ENCODE data around the gene RAVER2. TPM values are rescaled to one million over a fixed set of nuclear protein-coding genes. Genes with fewer than 3 reads are reported as not detected.

Gene RAVER2
- total RNA-seq, 2 experiments from 2014 or later = 0.80 to 1.0 TPM

GRCh38 chr1:64754173-64754572 is 9.3 kb downstream of the RAVER2 start:
- Histone ChIP-seq H3K4me3 (ENCODE audit: low read length) (no peak overlapping the region), H3K27ac (ENCODE audit: low read depth in 1 of 2, low read length in 2 of 2) (no peak overlapping the region), H3K4me1 (ENCODE audit: insufficient read depth, low read length) (no peaks in the 10 kb centered on the region), H3K27me3 (ENCODE audit: control insufficient read depth in 1 of 2, insufficient read depth in 2 of 2, low read length in 2 of 2) (no peaks in the 10 kb centered on the region), H3K36me3 (ENCODE audit: insufficient read depth, low read length) (no peaks in the 10 kb centered on the region), H3K9me3 (ENCODE audit: control insufficient read depth in 1 of 2, insufficient read depth in 1 of 2, low read length in 2 of 2) (no peaks in the 10 kb centered on the region)
- peaks cover 9% of the 10 kb centered on the region for H3K9me3 Mint-ChIP-seq
- ChIA-PET CTCF (no interaction called here), POLR2A (no interaction called here)
- DNase-seq (no peak), ATAC-seq (ENCODE audit: poor library complexity) (no peak)
- H3K36me3 Mint-ChIP-seq (ENCODE audit: low read depth) = no peaks in the 10 kb centered on the region
- intact Hi-C loops (cut with DNase I, micrococcal nuclease) = no loop called here
- no peak overlapping the region for H3K4me3 Mint-ChIP-seq
- no peak for TF ChIP-seq CTCF (IDR thresholded peaks at IDR 0.05)
- no peaks in the 10 kb centered on the region for H3K4me1 Mint-ChIP-seq (ENCODE audit: low read depth)
- H3K27ac Mint-ChIP-seq = no peak overlapping the region
- no peaks in the 10 kb centered on the region for H3K27me3 Mint-ChIP-seq

GRCh38 chr1:64755361-64755760 is 10.5 kb downstream of the RAVER2 start:
- Histone ChIP-seq H3K27ac (ENCODE audit: low read depth in 1 of 2, low read length in 2 of 2) (no peak overlapping the region), H3K9me3 (ENCODE audit: control insufficient read depth in 1 of 2, insufficient read depth in 1 of 2, low read length in 2 of 2) (no peaks in the 10 kb centered on the region), H3K36me3 (ENCODE audit: insufficient read depth, low read length) (no peaks in the 10 kb centered on the region), H3K27me3 (ENCODE audit: control insufficient read depth in 1 of 2, insufficient read depth in 2 of 2, low read length in 2 of 2) (no peaks in the 10 kb centered on the region), H3K4me3 (ENCODE audit: low read length) (no peak overlapping the region), H3K4me1 (ENCODE audit: insufficient read depth, low read length) (no peaks in the 10 kb centered on the region)
- H3K4me3 Mint-ChIP-seq = no peak overlapping the region
- no peak overlapping the region for H3K27ac Mint-ChIP-seq
- H3K36me3 Mint-ChIP-seq (ENCODE audit: low read depth) = no peaks in the 10 kb centered on the region
- peaks cover 9% of the 10 kb centered on the region for H3K9me3 Mint-ChIP-seq
- ATAC-seq (ENCODE audit: poor library complexity) (no peak), DNase-seq (no peak)
- intact Hi-C loops (cut with DNase I, micrococcal nuclease) = no loop called here
- H3K4me1 Mint-ChIP-seq (ENCODE audit: low read depth) = no peaks in the 10 kb centered on the region
- CTCF ChIA-PET = no interaction called here
- TF ChIP-seq CTCF (IDR thresholded peaks at IDR 0.05) = no peak
- H3K27me3 Mint-ChIP-seq = no peaks in the 10 kb centered on the region
- POLR2A ChIA-PET = no interaction called here

- ChIA-PET POLR2A (no interaction called here), CTCF (no interaction called here)
- no peak overlapping the region for H3K4me3 Mint-ChIP-seq
- no peaks in the 10 kb centered on the region for H3K4me1 Mint-ChIP-seq (ENCODE audit: low read depth)
- H3K27ac ChIP-seq (ENCODE audit: low read depth in 1 of 2, low read length in 2 of 2) = no peak overlapping the region
- no peak for ATAC-seq (ENCODE audit: poor library complexity)
- H3K4me3 ChIP-seq (ENCODE audit: low read length) = no peak overlapping the region
- no peaks in the 10 kb centered on the region for H3K27me3 ChIP-seq (ENCODE audit: control insufficient read depth in 1 of 2, insufficient read depth in 2 of 2, low read length in 2 of 2)
- H3K9me3 ChIP-seq (ENCODE audit: control insufficient read depth in 1 of 2, insufficient read depth in 1 of 2, low read length in 2 of 2) = no peaks in the 10 kb centered on the region
- no peaks in the 10 kb centered on the region for H3K36me3 Mint-ChIP-seq (ENCODE audit: low read depth)
- TF ChIP-seq CTCF (IDR thresholded peaks at IDR 0.05) = no peak
- intact Hi-C loops (cut with DNase I, micrococcal nuclease) = no loop called here
- H3K36me3 ChIP-seq (ENCODE audit: insufficient read depth, low read length) = no peaks in the 10 kb centered on the region
- no peak for DNase-seq
- no peaks in the 10 kb centered on the region for H3K27me3 Mint-ChIP-seq
- H3K27ac Mint-ChIP-seq = no peak overlapping the region
- H3K4me1 ChIP-seq (ENCODE audit: insufficient read depth, low read length) = no peaks in the 10 kb centered on the region
- H3K9me3 Mint-ChIP-seq = peaks cover 9% of the 10 kb centered on the region
These were observed 11.9 kb downstream of the RAVER2 start for GRCh38 chr1:64756770-64757169.

All from CD4-positive, alpha-beta T cell (primary cell).